ENCODE data around the gene SNCB.

Gene SNCB

GRCh38 chr5:176573564-176574296 is 56.6 kb downstream of the SNCB start:
- no peak for DNase-seq (ENCODE audit: low read depth)
- in situ Hi-C loops (cut with HindIII; ENCODE audit: low sequenced_read_pairs) = no loop called here
- H3K4me3 ChIP-seq (ENCODE audit: low read depth, low read length) = no peak overlapping the region
- peak; percentile 81 for TF ChIP-seq CTCF (IDR thresholded peaks at IDR 0.05; ENCODE audit: low read depth, low read length, missing control alignments)
